T1000 (cell line): ENCODE measurements around the gene ZBTB16.

ENCODE experiments used
- DNase-seq: peaks from one replicate; lab custom pipeline; 2025; ENCODE audit warnings: mixed read lengths; lab: John Stamatoyannopoulos, UW

The ZBTB16 gene

DNA sequence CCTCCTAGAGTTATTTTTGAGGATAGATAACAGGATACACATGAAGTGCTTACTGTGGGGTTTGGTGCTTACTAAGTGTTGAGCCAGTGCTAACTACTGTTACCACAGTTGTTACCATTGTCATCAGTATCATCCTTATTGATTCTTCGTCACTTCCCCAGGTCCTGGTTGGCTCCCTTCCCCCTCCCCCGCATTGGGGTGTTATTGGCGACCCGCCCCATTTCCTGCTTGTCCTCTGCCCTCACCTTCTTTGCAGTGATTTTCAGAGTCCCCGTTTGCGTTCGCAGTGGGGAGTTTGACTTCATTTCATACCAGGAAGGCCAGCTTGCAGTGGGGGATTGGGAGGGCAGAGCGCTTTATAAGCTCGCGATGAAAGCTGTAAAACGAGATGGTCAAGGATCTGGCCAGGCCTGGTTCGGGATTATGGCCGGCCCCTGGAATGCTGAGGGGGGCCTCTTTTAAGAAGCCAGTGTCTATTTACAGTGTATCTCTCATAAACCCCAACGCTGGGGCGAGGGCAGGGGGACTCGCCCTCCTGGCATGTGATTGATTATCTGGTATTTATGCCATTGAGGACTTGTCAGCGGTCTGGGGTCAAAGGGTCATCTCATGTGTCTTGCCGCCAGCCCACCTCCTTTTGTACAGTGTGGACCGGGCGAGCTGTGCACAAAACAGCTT lies 152.1 kb downstream of the ZBTB16 start:
- no peak for DNase-seq

- no peak for DNase-seq
Observed at GRCh38 chr11:114213622-114214021, 154.1 kb downstream of the ZBTB16 start.

GRCh38 chr11:114215428-114215827 lies 155.9 kb downstream of the ZBTB16 start:
- no peak for DNase-seq

- DNase-seq, result no peak
Observed at GRCh38 chr11:114215871-114216795, 156.6 kb downstream of the ZBTB16 start.

GRCh38 chr11:114216796-114217180 lies 157.3 kb downstream of the ZBTB16 start:
- no peak for DNase-seq

GRCh38 chr11:114218508-114218907 lies 159.0 kb downstream of the ZBTB16 start:
- no peak for DNase-seq

- DNase-seq, result no peak
Observed at GRCh38 chr11:114219559-114220349, 160.2 kb downstream of the ZBTB16 start.

GRCh38 chr11:114221037-114221436 lies 161.5 kb downstream of the ZBTB16 start:
- no peak for DNase-seq

DNA sequence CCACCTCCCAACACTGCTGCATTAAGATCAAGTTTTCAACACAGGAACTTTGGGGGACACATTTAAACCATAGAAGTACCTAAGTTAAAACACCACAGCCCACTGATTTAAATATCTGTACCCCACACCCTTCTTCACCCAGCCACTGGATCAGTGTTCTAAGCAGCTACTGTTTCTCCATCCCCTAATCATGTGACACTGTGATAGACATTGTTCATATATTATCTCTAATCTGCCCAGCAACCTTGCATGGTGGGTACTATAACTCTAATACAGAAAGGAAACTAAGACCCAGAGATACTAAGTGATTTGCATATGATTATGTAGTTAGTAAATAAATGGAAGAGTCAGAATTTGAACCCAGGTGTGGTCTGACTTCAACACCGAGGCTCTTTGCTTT lies 166.2 kb downstream of the ZBTB16 start:
- DNase-seq, result no peak

- no peak for DNase-seq
Observed at GRCh38 chr11:114226356-114226755, 166.8 kb downstream of the ZBTB16 start.

GRCh38 chr11:114228435-114229411 lies 169.2 kb downstream of the ZBTB16 start:
- no peak for DNase-seq

- DNase-seq, result no peak
Observed at GRCh38 chr11:114230031-114230704, 170.7 kb downstream of the ZBTB16 start.

- no peak for DNase-seq
Observed at GRCh38 chr11:114232400-114233059, 173.0 kb downstream of the ZBTB16 start.

- no peak for DNase-seq
Observed at GRCh38 chr11:114233755-114234154, 174.2 kb downstream of the ZBTB16 start.

DNA sequence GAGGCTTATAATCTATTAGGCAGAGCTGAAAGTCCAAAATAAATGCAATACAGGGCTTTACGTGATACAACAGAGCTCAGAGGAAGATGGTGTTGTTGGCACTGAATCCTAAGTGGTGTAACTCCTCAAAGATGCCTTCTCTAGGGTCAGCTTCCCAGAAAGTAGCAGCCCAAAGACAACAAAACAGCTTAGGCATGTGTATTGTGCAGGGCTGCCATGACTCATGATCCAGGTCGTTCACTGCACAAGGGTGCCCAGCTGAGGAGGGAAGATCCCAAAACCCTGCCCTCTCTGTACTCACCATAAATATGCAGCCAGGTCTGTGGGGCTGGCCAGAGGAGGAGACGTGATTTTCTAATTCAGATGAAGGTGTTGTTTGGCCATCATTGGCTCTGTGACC lies 177.3 kb downstream of the ZBTB16 start:
- DNase-seq, result no peak

- DNase-seq, result no peak
Observed at GRCh38 chr11:114237321-114238280, 178.1 kb downstream of the ZBTB16 start.

- DNase-seq, result no peak
Observed at GRCh38 chr11:114239753-114240161, 180.2 kb downstream of the ZBTB16 start.

GRCh38 chr11:114242032-114242431 lies 182.5 kb downstream of the ZBTB16 start:
- no peak for DNase-seq
